Thymus (tissue), 11 donors: ENCODE measurements around the gene ASTL. TPM values are rescaled to one million over a fixed set of nuclear protein-coding genes. Genes with fewer than 3 reads are reported as not detected.

ENCODE experiments used
- DNase-seq, 9 donors: peaks; one replicate each; pipeline ENCODE4 v3.0.0-alpha.2; 2013; ENCODE audit warnings: low spot score in 9 of 9, low read depth in 6 of 9, missing footprints in 1 of 9
- H3K27ac ChIP-seq, 2 donors: one replicate each; pipeline ENCODE4 v1.5.1; 2013; ENCODE audit warnings: control low read depth in 1 of 2, low read depth in 1 of 2, low read length in 1 of 2, mild to moderate bottlenecking in 1 of 2, moderate library complexity in 1 of 2
- H3K27me3 ChIP-seq, 2 donors: one replicate each; pipeline ENCODE4 v1.5.1; 2013; ENCODE audit warnings: low read length in 1 of 2; ENCODE audit not compliant: control insufficient read depth in 2 of 2, insufficient read depth in 1 of 2
- H3K36me3 ChIP-seq, 2 donors: one replicate each; pipeline ENCODE4 v1.5.1; 2013; ENCODE audit warnings: low read length in 1 of 2, mild to moderate bottlenecking in 1 of 2, moderate library complexity in 1 of 2; ENCODE audit not compliant: control insufficient read depth in 2 of 2, insufficient read depth in 2 of 2
- H3K4me1 ChIP-seq, 2 donors: one replicate each; pipeline ENCODE4 v1.5.1; 2013; ENCODE audit warnings: low read length in 2 of 2; ENCODE audit not compliant: control insufficient read depth in 2 of 2, insufficient read depth in 2 of 2
- H3K4me3 ChIP-seq, 2 donors: one replicate each; pipeline ENCODE4 v1.5.1; 2013; ENCODE audit warnings: low read length in 2 of 2, control low read depth in 1 of 2, mild to moderate bottlenecking in 1 of 2
- H3K9me3 ChIP-seq, 2 donors: one replicate each; pipeline ENCODE4 v1.5.1; 2013; ENCODE audit warnings: low read length in 1 of 2, mild to moderate bottlenecking in 1 of 2; ENCODE audit not compliant: control insufficient read depth in 2 of 2, insufficient read depth in 1 of 2
- WGBS: extraction: QIAGEN DNeasy Blood & Tissue Kit; methylation state at CpG from one replicate; pipeline ENCODE4 v1.1.7; 2013; 5-methylcytosine and 5-hydroxymethylcytosine counted together
- polyA plus RNA-seq: library from polyadenylated mRNA; stranded (reverse); fragments of 200-250 nt; gene quantifications from one replicate; pipeline ENCODE4 v1.2.3, GENCODE V29; 2013
- total RNA-seq: library from RNA; stranded (reverse); fragments of 120-200 nt; gene quantifications from one replicate; pipeline ENCODE4 v1.2.4, GENCODE V29; 2013
- donor health status: healthy.

Gene ASTL
- total and polyA plus RNA-seq, 2 donors, result 0.42 to 2.9 TPM

DNA sequence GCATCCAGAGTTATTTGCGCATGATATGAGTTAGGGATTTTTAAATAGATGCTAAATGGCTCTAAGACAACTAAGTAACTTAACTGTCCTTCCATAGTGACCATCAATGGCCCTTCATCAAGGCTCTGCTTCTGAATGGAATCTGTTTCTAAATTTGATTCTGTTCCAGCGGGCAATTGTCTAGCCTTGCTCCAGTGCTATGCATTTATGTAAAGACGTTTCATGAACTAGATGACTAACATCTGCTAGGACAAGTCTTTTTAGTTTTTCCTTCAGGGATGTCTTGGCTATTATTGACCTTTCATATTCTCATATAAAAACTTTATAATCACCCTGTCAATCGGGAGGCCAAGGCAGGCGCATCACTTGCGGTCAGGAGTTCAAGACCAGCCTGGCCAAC, 9.8 kb downstream of the ASTL start:
- 98% methylated on average over 6 of the region's 6 CpGs for WGBS
- DNase-seq, result no peak
- H3K9me3 ChIP-seq, result no peaks in the 10 kb centered on the region

GRCh38 chr2:96124406-96125265, 13.7 kb downstream of the ASTL start:
- Histone ChIP-seq H3K9me3 (no peaks in the 10 kb centered on the region), H3K36me3 (peaks cover 3 to 8% of the 10 kb centered on the region in 2 donors), H3K27me3 (peaks cover 0 to 11% of the 10 kb centered on the region in 2 donors), H3K4me3 (no peak overlapping the region), H3K27ac (no peak overlapping the region), H3K4me1 (no peaks in the 10 kb centered on the region)
- 97% methylated on average over 14 of the region's 14 CpGs for WGBS
- DNase-seq, result no peak

More for the DNA sequence above, 9.8 kb downstream of the ASTL start:
- Histone ChIP-seq H3K4me3 (no peak overlapping the region), H3K36me3 (peaks cover 7 to 26% of the 10 kb centered on the region in 2 donors), H3K4me1 (no peaks in the 10 kb centered on the region), H3K27me3 (no peaks in the 10 kb centered on the region), H3K27ac (no peak overlapping the region)

DNA sequence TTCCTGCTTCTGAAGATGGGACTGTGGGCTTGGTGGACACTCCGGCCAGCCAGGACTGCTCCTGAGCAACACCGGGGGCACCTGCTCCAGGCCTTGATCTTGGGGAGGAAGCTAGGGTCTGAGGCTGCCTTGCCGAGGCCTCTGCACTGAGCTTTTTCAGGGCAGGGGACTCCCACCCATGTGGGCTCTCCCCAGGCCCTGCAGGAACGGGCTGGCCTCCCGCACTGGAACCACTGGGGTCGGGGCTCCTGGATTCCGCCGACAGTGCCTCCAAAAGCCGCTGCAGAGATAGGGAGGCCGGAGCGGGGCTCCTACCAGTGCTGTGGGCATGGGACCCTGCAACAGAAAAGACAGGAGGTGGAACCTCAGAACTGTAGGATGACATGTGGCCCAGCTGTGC, 14.4 kb downstream of the ASTL start:
- H3K9me3 ChIP-seq, result no peaks in the 10 kb centered on the region
- 97% methylated on average over 11 of the region's 11 CpGs for WGBS
- no peak for DNase-seq
- no peak overlapping the region for H3K27ac ChIP-seq
- no peak overlapping the region for H3K4me3 ChIP-seq
- H3K36me3 ChIP-seq, result peaks cover 0 to 6% of the 10 kb centered on the region in 2 donors
- H3K27me3 ChIP-seq, result peaks cover 0 to 15% of the 10 kb centered on the region in 2 donors
- no peaks in the 10 kb centered on the region for H3K4me1 ChIP-seq

DNA sequence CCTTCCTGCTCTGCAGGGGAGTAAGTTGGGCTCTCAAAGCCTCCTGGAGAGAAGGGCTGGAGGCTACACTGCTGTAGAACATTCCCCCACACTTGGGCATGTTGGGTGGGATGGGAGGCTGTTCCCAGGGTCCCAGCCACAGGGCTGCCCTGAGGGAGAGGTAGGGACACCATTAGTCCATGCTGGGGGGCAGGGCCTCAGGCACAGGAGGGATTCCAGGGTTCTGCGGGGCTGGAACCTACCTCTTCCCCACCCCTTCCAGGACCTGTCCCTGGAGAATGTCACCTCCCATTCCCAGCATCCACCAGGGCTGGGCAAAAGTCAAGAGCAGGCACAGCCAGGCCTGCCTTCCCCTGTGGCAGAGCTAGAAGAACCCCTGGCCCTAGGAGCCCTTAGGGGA, 15.0 kb downstream of the ASTL start:
- 100% methylated on average over 1 of the region's 1 CpG for WGBS
- no peak for DNase-seq
- no peak overlapping the region for H3K27ac ChIP-seq
- no peaks in the 10 kb centered on the region for H3K9me3 ChIP-seq
- H3K36me3 ChIP-seq, result peaks cover 0 to 3% of the 10 kb centered on the region in 2 donors
- peaks cover 0 to 20% of the 10 kb centered on the region in 2 donors for H3K27me3 ChIP-seq
- no peak overlapping the region for H3K4me3 ChIP-seq
- H3K4me1 ChIP-seq, result no peaks in the 10 kb centered on the region

GRCh38 chr2:96122391-96122790, 15.9 kb downstream of the ASTL start:
- Histone ChIP-seq H3K27me3 (peaks cover 2 to 29% of the 10 kb centered on the region in 2 donors), H3K4me1 (peaks cover 0 to 7% of the 10 kb centered on the region in 2 donors), H3K4me3 (no peak overlapping the region), H3K27ac (no peak overlapping the region), H3K36me3 (peaks cover 0 to 3% of the 10 kb centered on the region in 2 donors), H3K9me3 (no peaks in the 10 kb centered on the region)
- WGBS, result 96% methylated on average over 5 of the region's 5 CpGs
- DNase-seq, result no peak

GRCh38 chr2:96121414-96121813, 16.9 kb downstream of the ASTL start:
- Histone ChIP-seq H3K4me3 (no peak overlapping the region), H3K27me3 (peaks cover 3 to 36% of the 10 kb centered on the region in 2 donors), H3K27ac (no peak overlapping the region), H3K9me3 (no peaks in the 10 kb centered on the region), H3K4me1 (peaks cover 0 to 11% of the 10 kb centered on the region in 2 donors), H3K36me3 (peaks cover 0 to 3% of the 10 kb centered on the region in 2 donors)
- no peak for DNase-seq
- 97% methylated on average over 4 of the region's 4 CpGs for whole genome bisulfite sequencing

GRCh38 chr2:96120991-96121390, 17.3 kb downstream of the ASTL start:
- H3K36me3 ChIP-seq, result peaks cover 0 to 3% of the 10 kb centered on the region in 2 donors
- peaks cover 0 to 11% of the 10 kb centered on the region in 2 donors for H3K4me1 ChIP-seq
- H3K9me3 ChIP-seq, result peaks cover 0 to under 1% of the 10 kb centered on the region in 2 donors
- WGBS, result 48% methylated on average over 7 of the region's 7 CpGs
- H3K27ac ChIP-seq, result no peak overlapping the region
- DNase-seq, result no peak
- peaks cover 6 to 40% of the 10 kb centered on the region in 2 donors for H3K27me3 ChIP-seq
- no peak overlapping the region for H3K4me3 ChIP-seq

DNA sequence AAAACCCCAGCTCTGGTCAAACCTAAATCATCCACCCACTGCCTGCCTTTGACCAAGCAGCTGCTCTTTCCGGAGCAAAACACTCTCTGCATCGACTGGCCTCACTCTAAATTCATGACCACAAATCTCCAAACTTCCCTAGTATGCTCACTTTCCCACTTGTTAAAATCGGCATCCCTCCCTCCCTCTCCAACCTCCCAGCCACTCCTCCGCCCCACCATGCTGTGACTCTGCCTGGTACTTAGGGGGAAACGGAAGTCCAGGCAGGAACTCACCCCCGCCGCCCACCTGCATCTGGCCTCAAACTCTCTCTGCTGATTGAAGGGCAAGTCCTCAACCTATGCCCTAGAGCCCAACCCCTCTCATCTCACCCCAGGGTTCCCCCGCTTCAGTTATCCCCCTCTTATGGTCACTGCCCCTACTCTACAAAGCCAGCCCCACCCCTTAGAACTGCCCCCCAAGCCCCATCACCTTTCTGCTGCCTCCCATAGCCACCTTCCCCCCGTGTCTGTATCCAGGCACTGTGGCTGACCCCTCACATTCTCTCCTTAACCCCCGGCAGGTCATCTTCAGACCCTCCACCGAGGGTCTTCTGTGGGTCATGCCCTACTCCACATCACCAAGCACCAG, 18.1 kb downstream of the ASTL start:
- Histone ChIP-seq H3K4me3 (no peak overlapping the region), H3K4me1 (peaks cover 0 to 11% of the 10 kb centered on the region in 2 donors), H3K36me3 (peaks cover 0 to 3% of the 10 kb centered on the region in 2 donors), H3K27me3 (peaks cover 14 to 48% of the 10 kb centered on the region in 2 donors), H3K27ac (no peak overlapping the region), H3K9me3 (peaks cover 6 to 9% of the 10 kb centered on the region in 2 donors)
- 24% methylated on average over 11 of the region's 11 CpGs for WGBS
- no peak for DNase-seq

DNA sequence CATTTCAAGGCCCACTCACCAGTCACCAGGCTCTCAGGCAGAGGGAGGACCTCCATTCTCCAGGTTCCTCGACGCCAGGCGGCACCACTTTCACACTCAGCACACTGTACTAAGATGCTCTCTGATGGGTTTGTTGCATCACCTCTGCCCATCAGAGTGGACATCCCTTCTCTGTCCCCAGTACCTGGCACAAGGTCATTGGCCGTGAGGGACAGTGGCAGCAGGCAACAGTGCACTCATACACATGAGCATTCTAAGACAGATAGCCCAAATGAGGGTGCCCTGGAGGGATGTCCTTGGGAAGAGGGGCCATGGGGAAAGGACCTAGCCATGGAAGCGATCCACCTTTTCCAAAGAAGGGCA, 18.9 kb downstream of the ASTL start:
- Histone ChIP-seq H3K27me3 (peaks cover 20 to 56% of the 10 kb centered on the region in 2 donors), H3K27ac (no peak overlapping the region), H3K4me3 (no peak overlapping the region), H3K36me3 (no peaks in the 10 kb centered on the region), H3K4me1 (peaks cover 0 to 11% of the 10 kb centered on the region in 2 donors), H3K9me3 (peaks cover 6 to 12% of the 10 kb centered on the region in 2 donors)
- 98% methylated on average over 5 of the region's 5 CpGs for WGBS
- no peak for DNase-seq
